ENCODE results near the gene COL13A1.

- no peak for TF ChIP-seq CTCF (conservative IDR thresholded peaks at IDR 0.05 in 1 of 2, IDR thresholded peaks at IDR 0.05 in 1 of 2; ENCODE audit: low read depth in 1 of 2, low read length in 2 of 2)
- TF ChIP-seq EZH2 (IDR thresholded peaks at IDR 0.05; ENCODE audit: low read length, missing control alignments), result no peak
These were observed 15.4 kb downstream of the COL13A1 start for GRCh38 chr10:69817078-69817581.
